GM23248 (cell line): ENCODE data around the gene CTSF.

Experiments
- EZH2 ChIP-seq: fragments of 200-600 bp; sonication (generic); IDR thresholded peaks from 2 replicates; pipeline ENCODE4 v1.6.1; 2018; ENCODE audit warnings: antibody characterized with exemption, mild to moderate bottlenecking; ENCODE audit not compliant: insufficient read depth, poor library complexity, severe bottlenecking
- EZH2phosphoT487 ChIP-seq: fragments of 200-600 bp; sonication (generic); IDR thresholded peaks from 2 replicates; pipeline ENCODE4 v1.6.1; 2018; ENCODE audit warnings: antibody characterized with exemption, moderate library complexity, mild to moderate bottlenecking, low read depth; ENCODE audit not compliant: insufficient read depth

GRCh38 chr11:66541892-66542291 lies 26.5 kb downstream of the CTSF start:
- no peak for TF ChIP-seq EZH2
- TF ChIP-seq EZH2phosphoT487: no peak
